Activated CD8-positive, alpha-beta T cell treated with anti-CD3 and anti-CD28 coated beads for 36 hours (primary cell): Measurements from ENCODE around the gene ZC3H18. TPM values are rescaled to one million over a fixed set of nuclear protein-coding genes. Genes with fewer than 3 reads are reported as not detected.
A peak's percentile ranks its signal among the peaks of the same experiment; 100 is the strongest.

Source experiments
- ATAC-seq: fragments of 200-7000 bp; cut with Tn5 transposase; one replicate; pipeline ENCODE4 v1.10.0; 2021; ENCODE audit warnings: mild to moderate bottlenecking, moderate library complexity
- CTCF ChIA-PET: fragments of 350-600 bp; sonication (Branson Sonifier 250); formaldehyde crosslinking; loops from one replicate; lab custom pipeline; 2021; ENCODE audit warnings: antibody characterized with exemption; lab: Charles Lee
- POLR2A ChIA-PET: fragments of 350-600 bp; sonication (Branson Sonifier 250); formaldehyde crosslinking; loops from one replicate; lab custom pipeline; 2021; ENCODE audit warnings: antibody characterized with exemption; lab: Charles Lee
- DNase-seq: peaks from one replicate; pipeline ENCODE4 v3.0.0-alpha.2; 2020
- H3K27ac Mint-ChIP-seq: one replicate; pipeline ENCODE4 v1.8.0; 2021; ENCODE audit warnings: mild to moderate bottlenecking, mixed read lengths
- H3K27me3 Mint-ChIP-seq: one replicate; pipeline ENCODE4 v1.8.0; 2021; ENCODE audit warnings: mixed read lengths
- H3K36me3 Mint-ChIP-seq: one replicate; pipeline ENCODE4 v1.8.0; 2021; ENCODE audit warnings: low read depth, mixed read lengths
- H3K4me1 Mint-ChIP-seq: one replicate; pipeline ENCODE4 v1.8.0; 2021; ENCODE audit warnings: low read depth, mixed read lengths
- H3K4me3 Mint-ChIP-seq: one replicate; pipeline ENCODE4 v1.8.0; 2021; ENCODE audit warnings: mild to moderate bottlenecking, moderate library complexity, mixed read lengths
- H3K9me3 Mint-ChIP-seq: one replicate; pipeline ENCODE4 v1.8.0; 2021; ENCODE audit warnings: mixed read lengths
- CTCF ChIP-seq: fragments of 200-600 bp; IDR thresholded peaks from one replicate; pipeline ENCODE4 v1.8.0; 2022; ENCODE audit warnings: antibody characterized with exemption, mild to moderate bottlenecking
- intact Hi-C: fragments of 100-400 bp; cut with micrococcal nuclease; formaldehyde crosslinking; loops from one replicate; pipeline ENCODE4 v1.10.0; 2022
- total RNA-seq, 2 experiments: library from RNA; stranded (reverse); gene quantifications; one replicate each; pipeline ENCODE4 v1.2.3, GENCODE V29; 2021

The ZC3H18 gene
- total RNA-seq, 2 experiments from 2014 or later = 67.7 to 73.5 TPM

GRCh38 chr16:88617268-88618031, 47.2 kb downstream of the ZC3H18 start:
- no peak for ATAC-seq
- Mint-ChIP-seq H3K4me3 (no peak overlapping the region), H3K9me3 (no peaks in the 10 kb centered on the region), H3K27me3 (no peaks in the 10 kb centered on the region), H3K4me1 (peaks cover 21% of the 10 kb centered on the region), H3K36me3 (peaks cover 20% of the 10 kb centered on the region), H3K27ac (peak overlapping the region; percentile 88)
- intact Hi-C loops = no loop called here
- no peak for TF ChIP-seq CTCF
- CTCF ChIA-PET = interaction anchor here (0.9 to 1.1 kb wide), 3 partner anchors 8 to 59 kb away, joined by 3 read pairs; no protein-coding TSS in a partner anchor
- POLR2A ChIA-PET = interaction anchor here (0.6 to 1.2 kb wide), 2 partner anchors 9 to 29 kb away, joined by 3 read pairs; no protein-coding TSS in a partner anchor
- no peak for DNase-seq

GRCh38 chr16:88618182-88618955, 48.2 kb downstream of the ZC3H18 start:
- ChIA-PET POLR2A (interaction anchor here (0.9 kb wide), 1 partner anchor 88 kb away, joined by 3 read pairs; the partner anchor contains the start of gene CTU2), CTCF (interaction anchor here (0.9 kb wide), 2 partner anchors 9 to 59 kb away, joined by 3 read pairs; no protein-coding TSS in a partner anchor)
- DNase-seq (no peak), ATAC-seq (no peak)
- TF ChIP-seq CTCF = no peak
- Mint-ChIP-seq H3K4me3 (no peak overlapping the region), H3K9me3 (no peaks in the 10 kb centered on the region), H3K36me3 (peaks cover 24% of the 10 kb centered on the region), H3K4me1 (peaks cover 21% of the 10 kb centered on the region), H3K27me3 (no peaks in the 10 kb centered on the region), H3K27ac (peak overlapping the region; percentile 88)
- intact Hi-C loops = no loop called here

GRCh38 chr16:88618956-88619667, 48.9 kb downstream of the ZC3H18 start:
- no peak overlapping the region for H3K4me3 Mint-ChIP-seq
- no peak for TF ChIP-seq CTCF
- peak overlapping the region; percentile 88 for H3K27ac Mint-ChIP-seq
- ChIA-PET POLR2A (interaction anchor here (0.6 to 1.5 kb wide), 7 partner anchors 8 to 87 kb away, joined by 3 to 4 read pairs (median 3); partner anchors contain the start of genes CTU2 and MVD), CTCF (interaction anchor here (0.9 to 1.5 kb wide), 5 partner anchors 9 to 33 kb away, joined by 3 to 5 read pairs (median 3); no protein-coding TSS in a partner anchor)
- H3K36me3 Mint-ChIP-seq = peaks cover 29% of the 10 kb centered on the region
- DNase-seq = no peak
- no peaks in the 10 kb centered on the region for H3K9me3 Mint-ChIP-seq
- no peak for ATAC-seq
- H3K4me1 Mint-ChIP-seq = peaks cover 21% of the 10 kb centered on the region
- intact Hi-C loops = no loop called here
- no peaks in the 10 kb centered on the region for H3K27me3 Mint-ChIP-seq

GRCh38 chr16:88619859-88620815, 49.9 kb downstream of the ZC3H18 start:
- Mint-ChIP-seq H3K27me3 (no peaks in the 10 kb centered on the region), H3K4me1 (peaks cover 21% of the 10 kb centered on the region), H3K36me3 (peaks cover 32% of the 10 kb centered on the region), H3K9me3 (no peaks in the 10 kb centered on the region), H3K27ac (peak overlapping the region; percentile 88), H3K4me3 (peak overlapping the region; percentile 19)
- TF ChIP-seq CTCF = no peak
- ChIA-PET POLR2A (interaction anchor here (0.6 to 1.5 kb wide), 8 partner anchors 7 to 84 kb away, joined by 3 to 4 read pairs (median 3); partner anchors contain the start of gene MVD), CTCF (interaction anchor here (0.9 to 1.5 kb wide), 5 partner anchors 9 to 32 kb away, joined by 3 to 5 read pairs (median 3); no protein-coding TSS in a partner anchor)
- intact Hi-C loops = no loop called here
- ATAC-seq (peak; percentile 85), DNase-seq (peak; percentile 83)
